H7 (cell line): ENCODE data around the gene C2orf78. TPM values are rescaled to one million over a fixed set of nuclear protein-coding genes. Genes with fewer than 3 reads are reported as not detected.

ENCODE experiments used
- DNase-seq: peaks from one replicate; pipeline ENCODE4 v3.0.0; 2012
- H3K27me3 ChIP-seq: 2 replicates; pipeline ENCODE4 v1.6.0; 2011; ENCODE audit warnings: mild to moderate bottlenecking, low read length; ENCODE audit not compliant: control insufficient read depth, insufficient read depth
- H3K36me3 ChIP-seq: replicated peaks from 2 replicates; pipeline ENCODE4 v1.5.1; 2011; ENCODE audit warnings: low read length; ENCODE audit not compliant: control insufficient read depth, insufficient read depth
- H3K4me3 ChIP-seq: 2 replicates; pipeline ENCODE4 v1.5.1; 2011; ENCODE audit warnings: low read depth, mild to moderate bottlenecking, control low read depth, low read length, moderate library complexity; ENCODE audit not compliant: insufficient read depth
- total RNA-seq: library from RNA; depleted of rRNA; stranded (reverse); fragments of >200 nt; shearing (Covaris generic); gene quantifications from 2 replicates; pipeline ENCODE4 v1.2.3, GENCODE V29; 2014

Gene C2orf78
- total RNA-seq, 1 experiment from 2014 or later, result not detected

GRCh38 chr2:73838889-73839534, 55.0 kb downstream of the C2orf78 start:
- Histone ChIP-seq H3K4me3 (no peak overlapping the region), H3K36me3 (peaks cover 2% of the 10 kb centered on the region), H3K27me3 (no peaks in the 10 kb centered on the region)
- no peak for DNase-seq

- Histone ChIP-seq H3K27me3 (no peaks in the 10 kb centered on the region), H3K36me3 (peaks cover 4% of the 10 kb centered on the region), H3K4me3 (no peak overlapping the region)
- no peak for DNase-seq
Observed at GRCh38 chr2:73839653-73840411, 55.8 kb downstream of the C2orf78 start.

DNA sequence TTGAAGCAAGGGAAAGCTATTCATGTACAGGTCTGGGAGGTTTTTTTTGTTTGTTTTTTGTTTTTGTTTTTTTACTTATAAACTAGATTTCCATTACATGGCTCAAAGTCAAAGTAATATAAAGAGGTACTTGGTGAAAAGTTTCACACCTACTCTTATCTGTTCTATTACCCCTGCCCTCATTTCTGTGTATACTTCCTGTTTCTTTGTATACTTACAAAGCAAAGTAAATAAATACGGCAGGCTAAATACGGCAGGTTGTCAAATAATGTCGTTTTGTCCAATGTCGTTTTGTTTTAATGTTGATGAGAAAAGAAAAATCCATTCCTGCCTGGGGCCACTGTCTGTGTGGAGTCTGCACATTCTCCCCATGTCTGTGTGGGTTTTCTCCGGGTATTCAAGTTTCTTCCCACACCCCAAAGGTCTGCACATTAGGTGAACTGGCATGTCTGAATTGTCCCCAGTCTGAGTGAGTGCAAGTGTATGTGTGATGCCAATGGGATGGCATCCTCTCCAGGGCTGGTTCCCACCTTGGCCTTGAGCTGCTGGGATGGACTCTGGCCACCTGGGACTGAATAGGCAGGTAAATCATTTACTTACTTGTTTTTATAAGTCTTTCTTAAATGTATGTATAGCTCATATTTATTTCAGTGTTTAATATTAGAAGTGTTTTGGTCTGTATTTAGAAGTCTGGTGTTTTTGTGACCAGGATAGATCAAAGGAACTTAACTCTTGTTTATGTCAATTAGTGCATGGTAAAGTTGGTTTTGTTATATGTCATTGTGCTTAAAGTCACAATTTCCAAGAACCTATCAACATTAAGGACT, 58.1 kb downstream of the C2orf78 start:
- no peak overlapping the region for H3K4me3 ChIP-seq
- no peak for DNase-seq
- H3K27me3 ChIP-seq, result no peaks in the 10 kb centered on the region
- H3K36me3 ChIP-seq, result peaks cover 7% of the 10 kb centered on the region

- Histone ChIP-seq H3K4me3 (no peak overlapping the region), H3K27me3 (no peaks in the 10 kb centered on the region), H3K36me3 (peaks cover 12% of the 10 kb centered on the region)
- no peak for DNase-seq
Observed at GRCh38 chr2:73842739-73843019, 58.7 kb downstream of the C2orf78 start.

GRCh38 chr2:73844087-73844486, 60.1 kb downstream of the C2orf78 start:
- no peaks in the 10 kb centered on the region for H3K27me3 ChIP-seq
- no peak overlapping the region for H3K4me3 ChIP-seq
- peaks cover 15% of the 10 kb centered on the region for H3K36me3 ChIP-seq
- DNase-seq, result no peak

- H3K36me3 ChIP-seq, result peaks cover 28% of the 10 kb centered on the region
Observed at GRCh38 chr2:73850009-73850408, 66.0 kb downstream of the C2orf78 start.

GRCh38 chr2:73851274-73851673, 67.3 kb downstream of the C2orf78 start:
- DNase-seq, result peak; percentile 36
- peaks cover 31% of the 10 kb centered on the region for H3K36me3 ChIP-seq
- H3K27me3 ChIP-seq, result no peaks in the 10 kb centered on the region
- no peak overlapping the region for H3K4me3 ChIP-seq

More at GRCh38 chr2:73850009-73850408, 66.0 kb downstream of the C2orf78 start:
- no peak for DNase-seq
- Histone ChIP-seq H3K4me3 (no peak overlapping the region), H3K27me3 (no peaks in the 10 kb centered on the region)

DNA sequence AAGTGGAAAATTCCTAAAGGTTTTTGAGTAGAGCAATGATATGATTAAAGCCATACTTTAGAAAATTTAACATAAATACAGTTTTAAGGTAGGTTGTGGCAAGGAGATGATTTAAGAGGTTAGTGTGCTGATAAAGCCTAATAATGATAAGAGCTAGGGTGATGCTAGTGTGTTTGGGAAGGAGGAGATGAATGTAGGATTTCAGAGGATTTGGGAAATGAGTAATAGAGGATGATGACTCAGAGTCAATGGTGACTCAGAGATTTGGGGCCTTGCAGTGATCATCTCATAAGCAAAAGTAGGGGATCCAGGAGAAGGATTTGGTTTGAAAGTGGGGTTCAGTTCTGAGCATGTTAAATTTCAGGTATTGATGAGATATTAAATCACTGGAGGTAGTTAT, 68.0 kb downstream of the C2orf78 start:
- no peak for DNase-seq

GRCh38 chr2:73855526-73855925, 71.5 kb downstream of the C2orf78 start:
- Histone ChIP-seq H3K36me3 (peaks cover 25% of the 10 kb centered on the region), H3K4me3 (no peak overlapping the region), H3K27me3 (no peaks in the 10 kb centered on the region)
- DNase-seq, result no peak

More for the DNA sequence above, 68.0 kb downstream of the C2orf78 start:
- Histone ChIP-seq H3K36me3 (peaks cover 32% of the 10 kb centered on the region), H3K27me3 (no peaks in the 10 kb centered on the region), H3K4me3 (no peak overlapping the region)

- Histone ChIP-seq H3K4me3 (no peak overlapping the region), H3K36me3 (peaks cover 28% of the 10 kb centered on the region), H3K27me3 (no peaks in the 10 kb centered on the region)
- DNase-seq, result no peak
Observed at GRCh38 chr2:73856214-73856613, 72.2 kb downstream of the C2orf78 start.

GRCh38 chr2:73859721-73860586, 76.0 kb downstream of the C2orf78 start:
- no peak for DNase-seq
- Histone ChIP-seq H3K4me3 (no peak overlapping the region), H3K36me3 (peaks cover 31% of the 10 kb centered on the region)

DNA sequence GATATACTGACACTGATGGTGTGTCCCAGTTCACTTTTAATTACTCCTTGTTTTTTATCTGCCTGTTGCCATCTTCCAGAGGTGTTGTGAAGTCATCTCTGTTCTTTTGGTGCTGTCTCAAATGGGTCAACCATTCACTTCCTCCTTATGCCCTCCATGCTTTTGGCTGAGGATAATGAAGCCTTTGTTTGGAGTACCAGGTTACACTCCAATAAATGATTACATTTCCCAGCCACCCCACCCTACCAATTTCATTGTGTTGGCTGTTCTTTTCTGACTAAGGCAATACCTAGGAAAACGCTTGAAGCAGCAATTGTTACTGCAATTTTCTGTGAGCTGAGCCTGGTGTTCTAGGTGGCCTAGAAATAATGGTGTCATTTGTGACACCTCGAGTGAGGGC, 79.0 kb downstream of the C2orf78 start:
- no peak for DNase-seq
- H3K36me3 ChIP-seq, result peaks cover 27% of the 10 kb centered on the region
- H3K4me3 ChIP-seq, result no peak overlapping the region
- no peaks in the 10 kb centered on the region for H3K27me3 ChIP-seq

More at GRCh38 chr2:73859721-73860586, 76.0 kb downstream of the C2orf78 start:
- no peaks in the 10 kb centered on the region for H3K27me3 ChIP-seq
